EH (cell line): ENCODE measurements around the gene CHN2.

Experiments used
- DNase-seq: peaks from one replicate; pipeline ENCODE4 v3.0.0-alpha.2; 2015; ENCODE audit warnings: low read depth

Gene CHN2

DNA sequence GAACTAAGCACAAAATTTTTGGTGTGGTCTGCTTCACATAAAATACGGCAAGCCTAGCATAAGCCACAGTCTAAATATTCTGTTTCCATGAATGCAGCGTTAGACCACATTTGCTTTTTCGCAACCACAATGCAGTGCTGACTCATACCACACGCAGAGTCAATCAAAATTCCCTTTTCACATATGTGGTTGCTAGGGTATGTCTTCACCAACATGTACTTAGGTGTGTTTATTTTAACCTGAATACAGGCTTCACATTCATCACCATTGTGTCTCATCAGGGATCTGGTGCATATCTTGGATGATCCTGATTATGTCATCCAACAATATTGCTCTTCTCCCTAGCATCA, 90.8 kb downstream of the CHN2 start:
- DNase-seq = peak; percentile 58

DNA sequence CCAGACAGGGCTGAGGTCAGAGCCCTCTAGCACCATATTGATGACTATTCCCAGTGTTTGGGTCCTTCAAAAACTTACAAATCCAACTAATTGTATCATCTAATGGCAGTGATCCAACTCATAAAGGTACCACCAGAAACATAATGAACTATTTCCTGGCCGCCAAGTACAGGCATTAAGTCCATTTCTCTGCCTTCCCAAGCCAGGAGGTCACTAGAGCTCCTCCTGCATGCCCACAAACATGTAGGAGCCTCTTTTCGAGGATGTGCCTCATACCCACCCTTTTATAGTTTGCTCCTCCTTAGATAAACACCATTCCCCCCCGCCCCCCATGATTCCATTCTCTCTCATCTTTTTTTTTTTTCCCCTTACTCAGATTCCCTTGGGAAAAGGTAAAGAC, 91.3 kb downstream of the CHN2 start:
- DNase-seq = no peak

DNA sequence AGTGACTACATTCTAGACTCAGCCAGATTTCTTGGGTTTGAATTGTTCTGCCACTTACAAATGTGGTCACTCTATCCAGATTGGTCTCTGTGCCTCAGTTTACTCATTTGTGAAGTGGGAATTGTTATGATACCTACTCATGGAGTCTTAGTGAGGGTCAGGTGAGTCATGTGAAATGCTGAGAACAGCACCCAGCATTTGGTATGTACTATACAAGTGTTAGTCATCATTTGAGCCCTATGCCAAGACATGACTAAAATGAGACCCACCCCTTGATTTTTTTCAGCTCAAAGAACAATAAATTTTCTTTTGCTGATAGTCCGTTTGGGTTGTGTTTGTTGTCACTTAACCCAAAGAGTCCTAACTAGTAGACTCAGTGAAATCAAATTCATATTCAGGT, 92.8 kb downstream of the CHN2 start:
- DNase-seq = peak; percentile 16

DNA sequence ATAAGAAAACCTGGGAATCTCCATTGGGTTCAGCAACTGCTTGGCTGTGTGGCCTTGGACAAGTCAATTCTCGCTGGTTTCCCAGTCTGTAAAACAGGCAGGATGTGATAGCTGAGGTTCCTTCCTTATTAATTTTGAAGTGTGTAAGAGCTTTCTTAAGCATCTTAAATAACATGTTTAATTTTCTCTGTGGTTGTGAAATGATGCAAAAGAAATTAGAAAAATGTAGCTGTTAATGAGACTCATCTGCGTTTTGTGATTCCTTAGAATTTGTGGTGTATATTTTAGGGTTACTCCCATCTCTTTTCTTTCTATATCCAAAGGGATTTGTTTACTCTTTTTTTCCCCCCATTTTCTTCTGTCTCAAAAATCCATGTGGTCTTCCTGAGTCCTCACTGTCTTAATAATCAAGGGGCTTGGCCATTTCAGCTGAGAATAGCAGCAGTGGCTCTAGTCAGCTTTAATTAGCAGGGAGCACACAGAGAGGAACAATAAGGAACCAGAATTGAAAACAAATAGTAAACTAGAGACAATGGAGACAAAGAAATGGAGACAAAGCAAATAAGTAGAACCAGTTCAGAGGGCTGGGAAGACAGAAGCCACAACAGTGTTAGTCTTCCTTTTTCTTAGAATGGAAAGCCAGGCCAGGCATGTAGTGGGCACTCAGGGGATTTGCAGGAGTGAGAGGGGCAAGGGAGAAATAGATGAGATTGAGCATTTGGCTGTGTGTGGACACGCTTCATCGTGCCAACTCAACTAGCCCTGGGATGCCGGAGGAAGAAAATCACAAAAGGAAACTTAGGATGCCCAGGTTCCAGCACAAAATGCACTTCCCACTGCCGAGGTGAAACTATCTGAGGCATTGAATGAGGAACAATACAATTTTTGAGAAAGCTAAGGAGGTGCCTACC, 93.9 kb downstream of the CHN2 start:
- no peak for DNase-seq

DNA sequence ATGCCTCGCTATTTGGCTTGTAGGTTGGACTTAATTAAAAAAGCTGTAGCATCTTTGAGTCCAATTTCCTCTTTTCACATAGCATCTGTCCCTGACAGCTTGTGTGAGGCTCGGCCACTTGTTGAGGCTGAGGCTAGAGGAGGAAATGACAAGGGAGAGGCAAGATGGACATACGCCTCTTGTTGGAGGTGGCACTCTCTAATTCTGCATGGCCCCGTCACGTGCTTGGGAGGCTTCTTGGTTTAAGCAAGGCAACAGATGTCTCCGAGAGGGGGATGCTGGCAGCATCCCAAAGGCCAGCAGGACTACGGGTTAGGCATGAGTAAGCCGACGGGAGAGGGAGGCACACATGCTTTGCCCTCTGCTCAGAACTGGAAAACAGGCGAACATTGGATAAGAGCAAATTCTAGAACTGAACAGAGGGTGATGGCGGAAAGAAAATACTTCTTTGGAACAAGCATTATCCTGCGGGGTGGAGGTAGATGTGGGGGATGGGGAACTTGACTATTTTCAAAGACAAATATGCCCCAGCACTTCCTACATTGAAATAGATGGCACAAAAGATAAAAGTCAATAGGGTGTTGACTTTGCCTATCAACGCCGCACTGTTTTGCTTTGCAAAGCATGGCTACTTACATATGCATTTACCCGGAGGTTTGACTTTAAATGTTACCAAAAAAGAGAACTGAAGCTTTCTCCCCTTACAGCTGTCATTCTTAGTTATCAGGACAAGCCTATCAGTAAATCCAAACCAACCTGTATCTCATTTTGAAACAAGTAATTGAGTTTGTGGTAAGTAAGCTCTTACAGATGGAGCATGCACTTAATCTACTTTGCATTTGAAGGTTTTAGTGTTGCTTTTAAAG, 94.8 kb downstream of the CHN2 start:
- DNase-seq = no peak

DNA sequence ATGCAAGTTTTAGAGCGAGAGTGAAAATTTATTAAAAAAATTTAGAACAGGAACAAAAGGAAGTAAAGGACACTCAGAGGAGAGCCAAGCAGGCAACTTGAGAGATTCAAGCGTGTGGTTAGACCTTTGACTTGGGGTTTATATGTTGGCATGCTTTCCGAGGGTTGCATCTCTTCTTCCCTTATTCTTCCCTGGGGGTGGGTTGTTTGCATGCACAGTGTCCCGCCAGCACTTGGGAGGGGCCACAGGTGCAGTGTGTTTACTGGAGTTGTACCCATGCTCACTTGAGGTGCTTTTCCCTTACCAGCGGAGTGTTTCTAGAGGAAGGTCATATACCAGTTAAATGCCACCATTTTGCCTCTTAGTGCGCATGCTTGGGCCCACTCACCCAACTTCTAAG, 96.3 kb downstream of the CHN2 start:
- no peak for DNase-seq

DNA sequence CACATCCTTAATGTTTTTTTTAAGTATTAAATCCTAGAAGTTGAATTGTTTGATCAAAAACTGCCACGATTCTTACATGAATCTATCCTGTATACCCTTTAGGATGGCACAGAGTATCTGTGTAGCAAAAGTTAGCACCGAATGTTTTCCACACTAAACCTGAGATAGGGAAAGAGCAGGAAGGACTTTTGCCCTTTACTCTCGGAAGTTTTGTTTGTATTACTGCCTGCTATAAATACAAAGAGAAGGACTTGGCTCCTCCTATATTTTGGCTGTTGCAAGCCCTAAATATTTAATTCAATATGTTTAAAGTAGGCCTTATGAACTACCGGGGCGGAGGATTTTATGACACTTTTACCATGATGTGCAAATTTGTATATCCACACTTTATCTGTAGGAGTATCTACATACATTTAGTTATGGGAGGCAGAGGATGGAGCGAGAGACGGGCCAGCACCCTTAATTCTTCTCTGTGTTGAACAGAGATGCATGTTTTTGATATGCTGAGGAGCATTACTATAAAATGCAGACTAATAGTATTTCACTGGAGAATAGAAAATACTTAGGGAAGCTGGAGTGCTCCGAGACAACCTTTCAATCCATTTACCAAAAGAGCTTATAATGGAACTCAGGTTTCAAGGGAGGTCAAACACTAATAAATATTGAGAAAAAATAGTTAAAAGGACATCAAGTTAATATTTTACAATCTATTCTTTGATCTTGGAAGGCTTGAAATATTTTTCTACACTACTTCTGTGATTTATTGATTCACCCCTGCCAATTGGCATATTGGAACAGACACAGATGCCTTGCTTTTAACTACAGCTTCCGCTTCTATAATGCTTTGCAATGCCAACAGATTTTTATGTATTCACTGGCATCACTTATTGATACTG, 97.4 kb downstream of the CHN2 start:
- DNase-seq = no peak

DNA sequence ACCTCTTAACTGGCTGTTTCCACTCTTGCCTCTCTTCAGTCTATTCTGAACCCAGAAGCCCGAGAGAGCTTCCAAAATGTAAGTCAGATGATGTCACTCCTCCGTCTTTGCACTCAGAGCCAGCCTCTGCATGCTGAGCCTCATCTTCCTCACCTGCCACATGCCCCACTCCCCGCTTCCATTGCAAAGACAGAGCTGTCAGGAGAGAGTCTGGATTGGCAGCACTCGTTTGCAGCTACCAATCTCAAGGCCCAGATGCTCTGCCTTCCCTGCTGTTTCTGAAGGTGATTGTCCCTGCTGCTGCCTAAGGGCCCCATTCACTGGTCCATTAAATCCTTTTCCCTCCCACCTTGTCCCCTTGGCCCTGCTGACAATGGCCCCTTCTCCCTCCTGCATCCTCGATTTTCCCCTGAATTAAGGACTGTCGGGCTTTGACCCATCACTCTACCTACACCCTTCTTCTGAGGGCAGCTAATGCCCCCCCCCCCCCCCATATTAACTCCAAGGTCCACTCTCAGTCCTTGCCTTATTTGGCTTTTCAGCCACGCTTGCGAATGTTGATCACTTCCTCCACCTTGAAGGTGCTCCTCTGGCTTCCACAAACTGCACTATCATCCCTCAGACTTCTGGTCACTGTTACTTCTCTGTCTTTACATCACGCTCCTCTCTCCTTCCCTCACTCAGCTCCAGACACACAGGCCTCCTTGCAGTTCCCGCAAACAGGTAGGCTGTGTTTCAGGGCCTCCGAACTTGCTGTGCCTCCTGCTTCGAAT, 98.5 kb downstream of the CHN2 start:
- DNase-seq = no peak

DNA sequence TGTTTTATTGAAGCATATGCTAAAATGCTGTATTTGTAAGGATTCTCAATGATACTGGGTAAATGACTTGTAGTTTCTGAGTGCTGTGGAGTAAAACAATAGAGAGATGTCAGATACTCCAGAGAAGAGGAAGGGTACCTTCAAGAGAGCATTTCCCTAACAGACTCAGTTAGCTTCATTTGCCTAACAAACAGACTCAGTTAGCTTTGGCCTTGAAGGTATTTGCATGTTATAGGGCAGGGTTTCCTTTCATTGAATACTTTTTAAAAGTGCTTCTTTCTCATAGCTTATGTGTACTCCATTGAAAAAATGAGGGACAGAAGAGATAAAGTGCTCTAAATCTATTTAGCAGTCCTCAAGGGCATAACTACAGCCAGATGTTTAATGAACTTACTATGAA, 101.8 kb downstream of the CHN2 start:
- no peak for DNase-seq

DNA sequence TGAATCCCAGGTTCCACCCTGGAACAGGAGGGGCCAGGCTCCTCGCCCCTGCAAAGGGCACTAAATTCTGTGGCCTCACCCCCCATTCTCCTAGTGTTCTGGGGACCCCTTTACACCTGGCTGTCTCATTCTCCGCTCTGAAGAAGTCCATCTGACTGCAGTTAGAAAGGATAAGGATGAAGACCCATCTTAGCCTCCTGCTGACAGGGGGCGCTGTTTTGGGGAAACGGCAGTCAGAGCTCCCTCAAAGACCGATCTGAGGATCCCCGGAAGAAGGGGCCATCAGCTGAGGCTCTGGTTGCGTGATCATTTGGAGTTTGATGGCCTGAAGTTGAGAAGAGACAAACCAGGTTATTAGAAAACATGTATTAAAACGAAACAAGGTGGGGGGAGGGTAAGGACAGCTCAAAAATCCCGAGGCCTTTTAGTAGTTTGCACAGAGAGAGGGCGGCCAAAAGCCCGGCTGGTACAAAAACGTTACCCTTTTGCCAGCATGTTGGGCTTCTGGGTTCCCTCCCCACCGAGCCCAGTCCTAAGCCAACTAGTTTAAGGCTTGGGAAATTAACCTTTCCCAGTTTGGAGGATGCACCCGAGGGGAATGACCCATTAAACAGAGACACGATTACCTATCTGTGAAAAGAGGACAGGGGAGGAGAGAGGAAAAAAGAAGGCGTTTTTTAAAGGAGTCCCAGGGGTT, 102.8 kb downstream of the CHN2 start:
- DNase-seq = no peak

DNA sequence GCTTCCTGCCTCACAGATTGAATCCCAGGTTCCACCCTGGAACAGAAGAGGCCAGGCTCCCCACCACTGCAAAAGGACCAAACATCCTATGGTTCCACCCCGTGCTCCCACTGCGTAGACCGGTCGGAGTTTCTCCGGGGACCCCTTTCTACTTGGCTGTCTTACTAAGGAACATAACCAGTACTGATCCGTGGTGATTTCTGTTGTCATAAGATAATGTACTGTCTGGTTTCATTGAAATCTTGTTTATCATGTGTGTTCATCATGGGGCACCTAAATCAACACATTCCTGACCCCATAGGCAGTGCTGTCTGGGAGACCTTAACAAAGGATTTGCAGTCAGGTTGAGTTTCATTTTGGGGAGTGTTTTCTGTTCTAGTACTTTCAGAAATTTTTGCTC, 104.5 kb downstream of the CHN2 start:
- DNase-seq = no peak

DNA sequence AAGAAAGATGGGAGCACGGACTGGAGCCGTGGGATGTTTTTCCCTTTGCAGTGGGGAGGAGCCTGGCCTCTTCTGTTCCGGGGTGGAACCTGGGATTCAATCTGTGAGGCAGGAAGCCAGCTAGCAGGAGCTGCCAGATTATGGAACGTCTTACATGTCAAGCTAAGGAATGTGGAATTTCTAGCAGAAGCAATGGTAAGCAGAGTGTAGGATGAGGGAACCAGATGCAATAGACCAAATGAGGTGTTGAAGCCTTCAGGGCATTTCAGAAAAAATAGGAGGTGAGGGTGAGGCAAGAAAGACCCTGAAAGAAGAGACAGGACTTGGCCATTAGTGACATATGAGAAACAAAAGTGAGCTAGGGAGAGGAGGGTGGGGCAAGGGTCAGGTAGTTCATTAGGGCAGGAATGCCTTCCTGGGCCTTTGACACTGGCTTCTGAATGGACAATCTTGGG, 105.5 kb downstream of the CHN2 start:
- DNase-seq = no peak

DNA sequence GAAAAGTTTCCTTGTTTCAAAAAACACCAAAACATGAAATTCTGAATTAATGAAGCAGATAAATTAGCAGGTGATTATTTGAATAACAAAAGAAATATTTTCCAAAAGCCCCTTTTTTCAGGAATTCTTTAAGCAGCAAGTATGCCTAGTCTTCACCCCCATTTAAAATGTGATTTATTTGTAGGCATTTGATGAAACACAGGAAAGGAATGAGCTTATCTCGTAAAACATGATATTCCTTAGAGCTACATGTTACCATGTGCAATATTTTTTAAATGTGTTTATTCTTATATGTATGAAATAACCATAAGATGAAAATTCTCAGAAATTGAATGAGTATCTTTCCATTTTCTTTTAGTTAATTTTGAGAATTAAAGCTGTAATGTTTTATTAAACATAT, 106.1 kb downstream of the CHN2 start:
- DNase-seq = no peak

DNA sequence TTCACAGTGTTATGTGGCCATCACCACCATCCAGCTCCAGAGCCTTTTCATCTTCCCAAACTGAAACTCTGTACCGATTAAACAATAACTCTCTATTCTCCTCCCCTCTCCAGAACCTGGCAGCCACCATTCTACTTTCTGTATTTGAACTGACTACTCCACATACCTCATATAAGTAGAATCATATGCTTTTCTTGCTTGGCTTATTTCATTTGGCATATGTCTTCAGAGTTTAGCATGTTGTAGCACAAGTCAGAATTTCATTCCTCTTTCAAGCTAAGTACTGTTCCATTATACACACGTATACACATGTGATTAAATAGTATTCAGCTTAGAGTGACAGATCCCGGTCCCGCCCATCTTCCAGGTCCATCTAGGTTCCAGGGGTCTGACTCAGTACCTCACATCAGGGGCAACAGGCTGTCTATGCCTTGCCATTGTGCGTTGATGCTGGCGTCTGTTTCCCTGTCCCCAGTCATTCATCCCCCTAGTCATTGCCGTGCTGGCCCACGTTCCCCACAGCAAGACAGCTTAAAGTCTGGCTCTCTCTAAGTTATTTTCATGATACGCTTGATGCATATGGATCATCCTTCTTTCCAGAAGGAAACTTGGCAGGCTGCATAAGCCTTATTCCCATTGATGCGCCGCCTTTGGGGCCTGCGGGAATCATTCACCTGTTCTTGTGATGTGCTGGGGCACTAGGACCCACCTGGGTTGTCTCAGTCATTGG, 108.3 kb downstream of the CHN2 start:
- DNase-seq = no peak

DNA sequence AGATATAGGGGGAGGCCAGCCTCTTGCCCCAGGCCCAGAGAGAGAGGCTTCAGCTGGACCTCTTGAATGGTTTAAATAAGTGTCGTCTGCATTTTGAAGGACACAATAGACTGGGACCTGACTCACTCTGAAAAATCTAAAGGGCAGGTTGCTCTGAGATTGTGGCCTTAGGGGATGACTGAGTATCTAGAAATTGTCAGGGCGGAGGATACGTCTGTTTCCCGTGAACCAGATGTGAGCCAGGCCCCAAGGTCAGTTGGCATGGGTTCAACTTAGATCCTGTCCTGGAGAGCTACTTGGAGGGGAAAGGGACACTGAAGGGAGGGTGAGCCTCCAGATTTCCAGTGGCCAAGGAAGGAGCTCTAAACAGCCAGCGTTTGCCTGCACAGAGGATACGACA, 110.2 kb downstream of the CHN2 start:
- no peak for DNase-seq

DNA sequence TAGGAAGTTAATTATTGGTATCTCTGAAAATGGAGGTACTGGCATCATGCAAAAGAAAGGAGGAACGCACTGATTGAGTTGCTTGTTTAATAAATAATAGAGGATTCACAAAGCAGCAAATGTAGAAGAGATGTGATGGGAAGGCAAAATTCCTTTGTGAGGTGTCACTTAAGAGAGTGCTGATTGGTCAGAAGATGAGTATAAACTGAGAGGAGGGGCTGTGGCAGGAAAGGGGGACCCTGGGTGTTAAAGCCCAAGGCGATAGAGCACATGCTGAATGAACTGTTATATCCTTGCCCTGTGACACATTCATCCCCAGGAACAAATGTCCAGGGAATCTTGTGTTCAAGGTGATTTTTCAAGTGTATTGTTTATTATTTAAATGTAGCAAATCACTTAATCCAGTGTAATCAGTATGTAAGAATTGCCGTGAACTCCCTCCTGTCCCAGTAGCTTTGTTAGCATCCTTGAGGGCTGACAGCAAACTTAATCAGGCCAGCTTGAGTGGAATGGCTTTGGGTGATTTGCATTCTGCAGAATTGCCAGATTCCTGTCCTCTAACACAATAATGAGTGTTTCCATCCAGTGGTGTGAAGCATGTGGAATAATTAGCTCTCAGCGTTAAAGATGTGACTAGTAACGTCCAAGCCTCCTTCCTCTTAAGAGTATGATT, 111.9 kb downstream of the CHN2 start:
- no peak for DNase-seq

DNA sequence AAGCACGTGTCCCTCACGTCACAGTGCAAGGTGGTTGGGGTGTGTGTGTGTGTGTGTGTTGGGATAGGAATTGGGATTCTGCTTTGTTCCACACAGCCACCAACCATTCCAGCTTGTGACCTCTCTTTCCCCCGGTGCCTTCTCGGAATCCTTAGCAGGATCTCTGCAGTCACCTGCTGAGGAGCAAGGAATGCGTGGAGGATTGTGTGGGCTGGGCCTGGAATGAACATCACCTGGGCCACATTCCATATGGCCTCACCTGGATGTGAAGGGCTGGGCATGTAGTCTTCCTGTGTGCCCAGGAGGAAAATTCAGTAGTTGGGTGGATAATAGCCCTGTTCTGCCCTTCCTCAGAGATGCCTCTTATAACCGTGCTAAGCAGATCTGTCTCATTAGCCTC, 113.8 kb downstream of the CHN2 start:
- no peak for DNase-seq

DNA sequence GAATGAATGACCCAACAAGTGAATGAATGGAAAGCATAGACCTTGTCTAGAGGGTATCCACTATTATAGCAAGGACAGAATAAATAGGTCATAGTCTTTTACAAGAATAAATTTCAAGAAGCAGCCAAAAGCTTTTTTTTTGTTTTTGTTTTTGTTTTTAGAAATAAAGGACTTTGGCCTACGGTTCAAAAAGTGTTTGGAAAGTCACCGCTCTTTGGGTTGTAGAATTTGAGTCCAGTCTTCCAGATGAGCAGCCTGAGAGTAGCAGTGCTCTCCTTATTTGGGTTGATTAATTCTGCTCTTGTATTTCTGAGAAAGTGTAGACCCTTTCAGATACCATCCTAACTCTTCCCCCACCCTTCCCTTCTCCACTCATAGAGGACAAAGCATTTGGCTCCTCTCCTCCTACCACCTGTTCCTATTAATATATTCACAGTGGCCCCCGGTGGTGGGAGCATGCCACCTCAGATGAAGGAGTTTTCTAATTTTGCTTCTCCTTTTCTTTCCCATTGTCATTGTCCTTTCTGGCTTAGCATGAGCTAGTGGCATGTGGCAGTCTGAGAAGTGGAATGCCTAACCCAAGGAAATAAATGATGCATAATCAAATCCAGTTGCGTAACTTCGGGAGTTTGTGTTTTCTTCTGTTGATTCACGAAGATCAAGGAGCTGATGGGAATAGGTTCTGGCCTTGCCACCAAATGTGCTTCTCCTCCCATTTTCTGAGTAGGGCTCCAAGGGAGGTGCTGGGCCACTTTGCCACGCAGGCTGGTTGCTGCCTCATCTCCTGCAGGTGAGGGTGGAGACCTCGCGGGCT, 114.7 kb downstream of the CHN2 start:
- no peak for DNase-seq

DNA sequence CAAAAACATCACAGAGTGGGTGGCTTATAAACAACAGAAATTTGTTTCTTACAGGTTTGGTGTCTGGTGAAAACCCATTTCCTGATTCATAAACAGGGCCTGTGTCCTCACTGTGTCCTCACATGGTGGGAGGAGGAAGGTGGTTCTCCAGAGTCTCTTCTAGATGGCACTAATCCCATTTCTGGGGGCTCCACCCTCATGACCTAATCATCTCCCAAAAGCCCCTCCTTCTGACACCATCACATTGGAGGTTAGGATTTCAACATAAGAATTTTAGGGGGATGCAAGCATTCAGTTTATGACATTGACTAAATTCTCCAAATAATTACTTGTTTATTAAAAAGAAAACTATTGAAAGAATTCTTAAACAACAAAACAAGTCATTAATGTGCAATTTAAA, 116.0 kb downstream of the CHN2 start:
- DNase-seq = no peak
